Activated CD4-positive, alpha-beta T cell treated with anti-CD3 and anti-CD28 coated beads, Interleukin-2, amount 50 U/mL, for 24 hours (primary cell): ENCODE results near the gene ITPR2.
"Not testable (repeated sequence)": the region's sequence is repeated elsewhere in the genome, so short reads cannot be mapped to it uniquely, and the experiment has no call there.

Experiments used
- DNase-seq, 2 donors: peaks; one replicate each; pipeline ENCODE4 v3.0.0-alpha.2; 2020; ENCODE audit warnings: low read depth in 1 of 2, low spot score in 1 of 2

The ITPR2 gene

GRCh38 chr12:26318661-26319068, 514.3 kb downstream of the ITPR2 start:
- no peak for DNase-seq

GRCh38 chr12:26317942-26318575, 514.9 kb downstream of the ITPR2 start:
- DNase-seq, result no peak

GRCh38 chr12:26314103-26314502, 518.9 kb downstream of the ITPR2 start:
- not testable (repeated sequence) for DNase-seq

GRCh38 chr12:26310489-26310888, 522.5 kb downstream of the ITPR2 start:
- DNase-seq, result not testable (repeated sequence)

GRCh38 chr12:26309634-26310033, 523.4 kb downstream of the ITPR2 start:
- DNase-seq, result no peak

- DNase-seq, result no peak
These were observed 528.7 kb downstream of the ITPR2 start for GRCh38 chr12:26304273-26304672.

- DNase-seq, result no peak
These were observed 529.6 kb downstream of the ITPR2 start for GRCh38 chr12:26303418-26303817.

- DNase-seq, result no peak
These were observed 530.2 kb downstream of the ITPR2 start for GRCh38 chr12:26302776-26303175.

- DNase-seq, result no peak
These were observed 533.2 kb downstream of the ITPR2 start for GRCh38 chr12:26299751-26300150.

GRCh38 chr12:26298785-26299621, 534.0 kb downstream of the ITPR2 start:
- DNase-seq, result peak in 1 of 2 donors; percentile 11

- no peak for DNase-seq
These were observed 535.5 kb downstream of the ITPR2 start for GRCh38 chr12:26297396-26298070.

- DNase-seq, result no peak
These were observed 538.0 kb downstream of the ITPR2 start for GRCh38 chr12:26295001-26295400.

GRCh38 chr12:26293612-26294011, 539.4 kb downstream of the ITPR2 start:
- no peak for DNase-seq

- no peak for DNase-seq
These were observed 540.4 kb downstream of the ITPR2 start for GRCh38 chr12:26292596-26292995.

GRCh38 chr12:26290565-26290964, 542.4 kb downstream of the ITPR2 start:
- no peak for DNase-seq

- DNase-seq, result no peak
These were observed 545.2 kb downstream of the ITPR2 start for GRCh38 chr12:26287671-26288381.
